HepG2 (cell line): ENCODE results near the gene TMEM240. TPM values are rescaled to one million over a fixed set of nuclear protein-coding genes. Genes with fewer than 3 reads are reported as not detected.

Experiments
- BRF2 ChIP-seq: sonication (generic); formaldehyde crosslinking; IDR thresholded peaks from 2 replicates; pipeline ENCODE4 v1.8.1; 2022; ENCODE audit warnings: mild to moderate bottlenecking, missing genetic modification reagents
- FOXK1 ChIP-seq: sonication (generic); formaldehyde crosslinking; IDR thresholded peaks from 2 replicates; pipeline ENCODE4 v1.4.0; 2020; ENCODE audit warnings: low read depth, missing genetic modification reagents, borderline replicate concordance
- HHEX ChIP-seq: IDR thresholded peaks from 2 replicates; pipeline ENCODE4 v1.6.1; 2016; ENCODE audit warnings: control low read depth
- JUN ChIP-seq: sonication (generic); formaldehyde crosslinking; IDR thresholded peaks from 2 replicates; pipeline ENCODE4 v1.4.0; 2020; ENCODE audit warnings: mild to moderate bottlenecking, missing genetic modification reagents
- MED1 ChIP-seq: sonication (generic); formaldehyde crosslinking; IDR thresholded peaks from 2 replicates; pipeline ENCODE4 v1.4.0; 2020; ENCODE audit warnings: missing genetic modification reagents
- PHF20 ChIP-seq: sonication (generic); formaldehyde crosslinking; IDR thresholded peaks from 2 replicates; pipeline ENCODE4 v1.5.0; 2020; ENCODE audit warnings: mild to moderate bottlenecking, missing genetic modification reagents
- SNAPC4 ChIP-seq: sonication (generic); formaldehyde crosslinking; IDR thresholded peaks from 2 replicates; pipeline ENCODE4 v1.4.0; 2020; ENCODE audit warnings: mild to moderate bottlenecking, missing genetic modification reagents
- SOX6 ChIP-seq, 2 experiments: fragments of 450-650 bp in 1 of 2; sonication (generic) in 1 of 2; formaldehyde crosslinking in 1 of 2; IDR thresholded peaks; 2 replicates each; pipeline versions ENCODE4 v1.4.0 to v1.6.1; 2017 to 2020; ENCODE audit warnings: antibody characterized with exemption in 1 of 2, mild to moderate bottlenecking in 1 of 2, missing genetic modification reagents in 1 of 2
- ZBTB14 ChIP-seq: sonication (generic); formaldehyde crosslinking; IDR thresholded peaks from 2 replicates; pipeline ENCODE4 v1.4.0; 2020; ENCODE audit warnings: missing genetic modification reagents
- ZBTB25 ChIP-seq: IDR thresholded peaks from 2 replicates; pipeline ENCODE4 v1.6.1; 2018; ENCODE audit warnings: missing genetic modification reagents
- ZNF263 ChIP-seq: sonication (generic); formaldehyde crosslinking; IDR thresholded peaks from 2 replicates; pipeline ENCODE4 v1.4.0; 2020; ENCODE audit warnings: missing genetic modification reagents
- ZNF281 ChIP-seq: sonication (generic); formaldehyde crosslinking; IDR thresholded peaks from 2 replicates; pipeline ENCODE4 v1.4.0; 2020; ENCODE audit warnings: missing genetic modification reagents, borderline replicate concordance
- ZNF674 ChIP-seq: sonication (generic); formaldehyde crosslinking; IDR thresholded peaks from 2 replicates; pipeline ENCODE4 v1.5.0; 2020; ENCODE audit warnings: low read depth, mild to moderate bottlenecking, missing genetic modification reagents
- ZNF770 ChIP-seq: sonication (generic); formaldehyde crosslinking; IDR thresholded peaks from 2 replicates; pipeline ENCODE4 v1.5.0; 2020; ENCODE audit warnings: mild to moderate bottlenecking, missing genetic modification reagents
- polyA plus RNA-seq, 8 experiments: library from polyadenylated mRNA; depleted of rRNA in 3 of 8; stranded (reverse) in 7 of 8; unstranded in 1 of 8; fragments of >200 nt; fragmentation: Illumina TruSeq in 4 of 8; extraction: Trizol in 4 of 8; gene quantifications; 2 replicates each; pipeline versions ENCODE4 v1.2.1 to v1.2.3, GENCODE V29; 2011 to 2016; ENCODE audit warnings: low read depth in 4 of 8, missing spikeins in 1 of 8, mixed read lengths in 1 of 8; ENCODE audit not compliant: insufficient read depth in 1 of 8
- total RNA-seq, 5 experiments: library from RNA; depleted of rRNA; stranded (reverse); fragments of >200 nt; fragmentation: Illumina TruSeq; extraction: Trizol; gene quantifications; 2 replicates each; pipeline ENCODE4 v1.2.3, GENCODE V29; 2016; ENCODE audit warnings: low read depth in 1 of 5

TMEM240 gene
- total and polyA plus RNA-seq, 2 of the 13 experiments (the other 11 are each of a cell fraction or from before 2014, with no cell fraction given) = 0.17 TPM; not detected in 1

- peak; percentile 20; the same call in 1 of the 2 replicates for TF ChIP-seq ZNF281 (CRISPR knock-in tag)
- TF ChIP-seq FOXK1 (CRISPR knock-in tag) = peak; percentile 90; the same call in 1 of the 2 replicates
- TF ChIP-seq PHF20 (CRISPR knock-in tag) = peak; percentile 96
- no peak for TF ChIP-seq ZBTB14
- TF ChIP-seq ZBTB25 = peak; percentile 98
- no peak for TF ChIP-seq SOX6 (IDR thresholded peaks at IDR 0.05)
- peak; percentile 67 for TF ChIP-seq SOX6 (CRISPR knock-in tag; IDR thresholded peaks at IDR 0.05)
- 0 out of 2 replicates have a peak, but pooled peaks have one; percentile 45 for TF ChIP-seq ZNF770
- TF ChIP-seq BRF2 (CRISPR knock-in tag) = no peak
- no peak for TF ChIP-seq JUN (CRISPR knock-in tag)
- TF ChIP-seq SNAPC4 (CRISPR knock-in tag) = no peak
- no peak for TF ChIP-seq ZNF674 (CRISPR knock-in tag)
- 0 out of 2 replicates have a peak, but pooled peaks have one; percentile 1 for TF ChIP-seq ZNF263 (CRISPR knock-in tag)
- peak; percentile 77 for TF ChIP-seq MED1 (CRISPR knock-in tag)
- TF ChIP-seq HHEX (CRISPR knock-in tag) = no peak; the same call in 1 of the 2 replicates
These were observed 28.7 kb downstream of the TMEM240 start, which contains the start of gene ATAD3A (continued) for GRCh38 chr1:1511533-1512285.
